H1 (cell line): ENCODE measurements around the gene CSRNP3. TPM values are rescaled to one million over a fixed set of nuclear protein-coding genes. Genes with fewer than 3 reads are reported as not detected.
A peak's percentile ranks its signal among the peaks of the same experiment; 100 is the strongest.

Experiments used
- CTCF ChIA-PET: fragments of 300-600 bp; sonication (Branson Sonifier 250); formaldehyde crosslinking; loops from one replicate; lab custom pipeline; 2021; ENCODE audit not compliant: partially characterized antibody; lab: Charles Lee
- POLR2A ChIA-PET: fragments of 300-600 bp; sonication (Branson Sonifier 250); formaldehyde crosslinking; loops from one replicate; lab custom pipeline; 2021; ENCODE audit warnings: inconsistent platforms; ENCODE audit not compliant: partially characterized antibody; lab: Charles Lee
- DNase-seq, 2 experiments: peaks; one replicate each; pipeline versions ENCODE4 v3.0.0 to v3.0.0-alpha.2; 2010 to 2022; ENCODE audit warnings: low spot score in 2 of 2, low read depth in 1 of 2, mixed read lengths in 1 of 2
- FAIRE-seq: peaks from 2 replicates; lab custom pipeline; 2011; peaks lifted over from hg19 to GRCh38; lab: Jason Lieb, UNC
- H2AFZ ChIP-seq: 2 replicates; pipeline ENCODE4 v1.8.1; 2012; ENCODE audit warnings: low read length, inconsistent platforms
- H2AK5ac ChIP-seq: 2 replicates; pipeline ENCODE4 v1.6.1; 2013; ENCODE audit warnings: low read depth, low read length
- H2BK120ac ChIP-seq: replicated peaks from 2 replicates; pipeline ENCODE3; 2013; ENCODE audit warnings: low read depth, low read length, inconsistent platforms
- H2BK12ac ChIP-seq: 2 replicates; pipeline ENCODE4 v1.6.1; 2013; ENCODE audit warnings: low read depth, low read length
- H2BK15ac ChIP-seq: 2 replicates; pipeline ENCODE4 v1.6.1; 2013; ENCODE audit warnings: low read length
- H2BK20ac ChIP-seq: 2 replicates; pipeline ENCODE4 v1.6.1; 2013; ENCODE audit warnings: low read length
- H2BK5ac ChIP-seq: 2 replicates; pipeline ENCODE4 v1.6.1; 2013; ENCODE audit warnings: low read depth, low read length
- H3K14ac ChIP-seq: 2 replicates; pipeline ENCODE4 v1.6.1; 2013; ENCODE audit warnings: inconsistent platforms; ENCODE audit not compliant: insufficient read length
- H3K18ac ChIP-seq: 2 replicates; pipeline ENCODE4 v1.6.1; 2013; ENCODE audit warnings: low read length; ENCODE audit errors: extremely low read depth
- H3K23ac ChIP-seq: 2 replicates; pipeline ENCODE4 v1.6.1; 2013; ENCODE audit warnings: inconsistent platforms; ENCODE audit not compliant: insufficient read length
- H3K23me2 ChIP-seq: 2 replicates; pipeline ENCODE4 v1.6.1; 2013; ENCODE audit warnings: low read depth, low read length
- H3K27ac ChIP-seq: 2 replicates; pipeline ENCODE4 v1.6.1; 2011; ENCODE audit warnings: low read depth, low read length, inconsistent platforms
- H3K27me3 ChIP-seq, 4 experiments: replicated peaks in 1 of 4; 1 replicate in 1 of 4; 2 replicates in 3 of 4; pipeline versions ENCODE4 v1.6.1 to v1.8.1; 2011 to 2013; ENCODE audit warnings: low read length in 3 of 4, mild to moderate bottlenecking in 3 of 4, inconsistent platforms in 2 of 4, mixed read lengths in 2 of 4, moderate library complexity in 1 of 4; ENCODE audit not compliant: control insufficient read depth in 3 of 4, insufficient read depth in 3 of 4; ENCODE audit errors: extremely low read depth in 1 of 4
- H3K36me3 ChIP-seq, 4 experiments: 2 replicates each; pipeline versions ENCODE4 v1.6.1 to v1.8.1; 2011 to 2013; ENCODE audit warnings: mild to moderate bottlenecking in 4 of 4, low read length in 3 of 4, moderate library complexity in 2 of 4, control low read depth in 1 of 4, inconsistent platforms in 1 of 4; ENCODE audit not compliant: insufficient read depth in 4 of 4, control insufficient read depth in 2 of 4
- H3K4ac ChIP-seq: replicated peaks from 2 replicates; pipeline ENCODE3; 2013; ENCODE audit warnings: low read length, low read depth, mixed read lengths, inconsistent platforms; ENCODE audit not compliant: insufficient read length
- H3K4me1 ChIP-seq, 4 experiments: replicated peaks in 1 of 4; 1 replicate in 1 of 4; 2 replicates in 3 of 4; pipeline versions ENCODE4 v1.6.1 to v1.8.1; 2011 to 2013; ENCODE audit warnings: low read length in 3 of 4, inconsistent platforms in 2 of 4, mixed read lengths in 1 of 4; ENCODE audit not compliant: insufficient read depth in 4 of 4, control insufficient read depth in 3 of 4
- H3K4me2 ChIP-seq, 2 experiments: 2 replicates each; pipeline versions ENCODE4 v1.6.1 to v1.8.1; 2011 to 2013; ENCODE audit warnings: low read depth in 2 of 2, low read length in 2 of 2, control low read depth in 1 of 2, inconsistent platforms in 1 of 2, mild to moderate bottlenecking in 1 of 2; ENCODE audit not compliant: insufficient read depth in 1 of 2
- H3K4me3 ChIP-seq, 4 experiments: fragments of 200-600, 300-600 bp in 1 of 4; sonication (generic), shearing (Covaris generic), sonication (Bioruptor Twin) in 1 of 4; 2 replicates each; pipeline versions ENCODE4 v1.5.1 to v1.8.1; 2011 to 2016; ENCODE audit warnings: low read length in 4 of 4, low read depth in 3 of 4, control low read depth in 2 of 4, inconsistent platforms in 2 of 4, mild to moderate bottlenecking in 2 of 4, mixed read lengths in 1 of 4, moderate library complexity in 1 of 4; ENCODE audit not compliant: insufficient read depth in 2 of 4; ENCODE audit errors: extremely low read depth in 1 of 4
- H3K56ac ChIP-seq: replicated peaks from 2 replicates; pipeline ENCODE3; 2013; ENCODE audit warnings: low read depth, mild to moderate bottlenecking, mixed read lengths, low read length, inconsistent platforms; ENCODE audit not compliant: insufficient read length
- H3K79me1 ChIP-seq: 2 replicates; pipeline ENCODE4 v1.6.1; 2013; ENCODE audit warnings: low read depth, low read length, control low read depth
- H3K79me2 ChIP-seq, 2 experiments: 2 replicates each; pipeline versions ENCODE4 v1.6.1 to v1.8.1; 2012 to 2013; ENCODE audit warnings: low read length in 2 of 2, mild to moderate bottlenecking in 2 of 2, inconsistent platforms in 1 of 2; ENCODE audit not compliant: insufficient read depth in 2 of 2, control insufficient read depth in 1 of 2
- H3K9ac ChIP-seq, 4 experiments: replicated peaks in 1 of 4; 1 replicate in 1 of 4; 2 replicates in 3 of 4; pipeline versions ENCODE4 v1.6.1 to v1.8.1; 2011 to 2013; ENCODE audit warnings: low read depth in 3 of 4, low read length in 3 of 4, control low read depth in 2 of 4, mild to moderate bottlenecking in 2 of 4, moderate library complexity in 2 of 4, inconsistent platforms in 1 of 4; ENCODE audit errors: extremely low read depth in 1 of 4
- H3K9me3 ChIP-seq, 2 experiments: 2 replicates each; pipeline versions ENCODE4 v1.6.1 to v1.8.1; 2012 to 2013; ENCODE audit warnings: mild to moderate bottlenecking in 2 of 2, moderate library complexity in 2 of 2, control low read depth in 1 of 2, inconsistent platforms in 1 of 2, low read depth in 1 of 2, low read length in 1 of 2, mixed read lengths in 1 of 2; ENCODE audit not compliant: insufficient read depth in 2 of 2
- H4K20me1 ChIP-seq, 2 experiments: replicated peaks in 1 of 2; 2 replicates each; pipeline versions ENCODE3 to v1.8.1; 2011 to 2013; ENCODE audit warnings: inconsistent platforms in 2 of 2, low read length in 2 of 2, mild to moderate bottlenecking in 1 of 2; ENCODE audit not compliant: insufficient read depth in 2 of 2, control insufficient read depth in 1 of 2
- H4K5ac ChIP-seq: 2 replicates; pipeline ENCODE4 v1.6.1; 2013; ENCODE audit warnings: low read length, low read depth, mixed read lengths, inconsistent platforms; ENCODE audit not compliant: insufficient read length
- H4K8ac ChIP-seq: 2 replicates; pipeline ENCODE4 v1.8.0; 2013; ENCODE audit warnings: mild to moderate bottlenecking, moderate library complexity, low read length, inconsistent platforms; ENCODE audit not compliant: insufficient read depth; ENCODE audit errors: extremely low read depth
- H4K91ac ChIP-seq: replicated peaks from 2 replicates; pipeline ENCODE3; 2013; ENCODE audit warnings: low read length, mixed read lengths, inconsistent platforms; ENCODE audit not compliant: insufficient read length
- RAD21 ChIP-seq, 2 experiments: IDR thresholded peaks in 1 of 2; conservative IDR thresholded peaks in 1 of 2; 2 replicates each; pipeline ENCODE4 v1.6.1; 2011; ENCODE audit warnings: low read depth in 2 of 2, low read length in 2 of 2, improper control_type of control experiment in 1 of 2, inconsistent platforms in 1 of 2, mild to moderate bottlenecking in 1 of 2, moderate library complexity in 1 of 2
- TCF12 ChIP-seq: IDR thresholded peaks from 2 replicates; pipeline ENCODE4 v1.6.1; 2011; ENCODE audit warnings: low read depth, mild to moderate bottlenecking, low read length
- WGBS, 2 experiments: shearing (Covaris generic) in 1 of 2; methylation state at CpG; one replicate each; pipeline versions ENCODE4 v1.1.6 to v1.1.7; 2013 to 2015; ENCODE audit warnings: low lambda C conversion rate in 2 of 2, mixed read lengths in 2 of 2, inconsistent platforms in 1 of 2, low coverage in 1 of 2, missing lambda C conversion rate in 1 of 2; ENCODE audit not compliant: insufficient replicate concordance in 2 of 2, insufficient coverage in 1 of 2, insufficient read length in 1 of 2; ENCODE audit errors: extremely low coverage in 1 of 2, missing lambda C conversion rate in 1 of 2; 5-methylcytosine and 5-hydroxymethylcytosine counted together
- polyA plus RNA-seq, 7 experiments: library from polyadenylated mRNA; depleted of rRNA in 3 of 7; stranded (reverse) in 5 of 7; unstranded in 2 of 7; fragments of >200 nt in 5 of 7; fragments of 200-250 nt in 2 of 7; gene quantifications; 1 replicate in 5 of 7; 2 replicates in 1 of 7; 4 replicates in 1 of 7; pipeline versions ENCODE4 v1.2.1 to v1.2.3, GENCODE V29; 2011 to 2013; ENCODE audit warnings: missing spikeins in 2 of 7, mixed read lengths in 2 of 7
- total RNA-seq: library from RNA; stranded (reverse); fragmentation: NEBNext Ultra II Directional; extraction: Animal tissue kit (Norgen Biotek cat#: 25700); gene quantifications from 2 replicates; pipeline ENCODE4 v1.2.1, GENCODE V29; 2021

The CSRNP3 gene
- total and polyA plus RNA-seq, 2 of the 8 experiments (the other 6 are each of a cell fraction or from before 2014, with no cell fraction given) = 1.3 to 6.5 TPM

DNA sequence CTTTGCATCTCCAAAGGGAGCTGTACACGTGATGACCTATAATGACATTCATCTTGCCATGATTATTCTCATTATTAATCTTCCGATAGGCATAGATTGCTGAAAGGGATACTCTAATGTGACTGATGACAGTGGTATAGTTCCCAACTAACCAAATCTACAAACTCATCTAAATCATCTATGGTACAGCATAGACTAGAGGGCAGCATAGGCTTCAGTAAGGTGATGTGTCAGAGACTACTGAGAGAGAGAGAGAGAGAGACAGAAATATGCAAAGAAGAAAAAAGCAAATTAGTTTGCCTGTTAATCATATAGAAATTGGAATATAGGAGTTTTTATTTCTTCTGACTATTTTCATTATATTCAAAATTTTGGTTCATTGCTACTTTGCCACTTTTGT is 89.3 kb downstream of the CSRNP3 start:
- Histone ChIP-seq H3K79me1 (no peaks in the 10 kb centered on the region), H4K5ac (no peak overlapping the region), H4K20me1 (no peaks in the 10 kb centered on the region), H3K14ac (no peak overlapping the region), H4K91ac (no peak overlapping the region), H3K9ac (no peak overlapping the region), H3K18ac (no peak overlapping the region), H3K4me2 (no peak overlapping the region), H3K4ac (no peak overlapping the region), H3K9me3 (no peaks in the 10 kb centered on the region), H3K4me1 (no peaks in the 10 kb centered on the region; a peak in 1 of 7 replicates), H2BK15ac (no peak overlapping the region), H3K4me3 (no peak overlapping the region), H3K56ac (no peak overlapping the region)
- CTCF ChIA-PET = interaction anchor here (0.9 to 6.0 kb wide), 7 partner anchors 6 to 316 kb away, joined by 3 to 49 read pairs (median 4); no protein-coding TSS in a partner anchor
- no peak for DNase-seq
- TF ChIP-seq RAD21 (IDR thresholded peaks at IDR 0.05 in 1 of 2, conservative IDR thresholded peaks at IDR 0.05 in 1 of 2; ENCODE audit: low read depth in 2 of 2, low read length in 2 of 2) = peak in 1 of 2 experiments; percentile 19; a peak in 2 of 4 replicates
- no peak for TF ChIP-seq TCF12
- TF ChIP-seq, all 59 proteins: peak for 1
- no peak overlapping the region for H4K8ac ChIP-seq
- no peak overlapping the region for H2BK20ac ChIP-seq
- H3K23me2 ChIP-seq = no peaks in the 10 kb centered on the region
- H3K27me3 ChIP-seq = no peaks in the 10 kb centered on the region
- no peaks in the 10 kb centered on the region; a peak in 1 of 8 replicates for H3K36me3 ChIP-seq
- H3K27ac ChIP-seq = no peak overlapping the region
- H3K79me2 ChIP-seq = no peaks in the 10 kb centered on the region
- POLR2A ChIA-PET = no interaction called here
- WGBS, 2 experiments = 86% methylated on average over 2 of the region's 2 CpGs; no CpG with 5 or more reads in 1 of the 2 experiments
- H2AK5ac ChIP-seq = no peak overlapping the region
- H2BK5ac ChIP-seq = no peak overlapping the region
- FAIRE-seq = no peak
- H2AFZ ChIP-seq = no peak overlapping the region
- H2BK120ac ChIP-seq = no peak overlapping the region
- no peak overlapping the region for H2BK12ac ChIP-seq
- no peak overlapping the region for H3K23ac ChIP-seq
